Occipital lobe (tissue), 2 donors: ENCODE measurements around the gene PDZD2. TPM values are rescaled to one million over a fixed set of nuclear protein-coding genes. Genes with fewer than 3 reads are reported as not detected.
A peak's percentile ranks its signal among the peaks of the same experiment; 100 is the strongest.

Source experiments
- DNase-seq: peaks from one replicate; lab custom pipeline; 2025; lab: John Stamatoyannopoulos, UW
- total RNA-seq: library from RNA; depleted of rRNA; stranded (reverse); fragments of >200 nt; gene quantifications from one replicate; pipeline ENCODE4 v1.2.3, GENCODE V29; 2014

The PDZD2 gene
- total RNA-seq, 1 donor from 2014 or later = 22.0 TPM

DNA sequence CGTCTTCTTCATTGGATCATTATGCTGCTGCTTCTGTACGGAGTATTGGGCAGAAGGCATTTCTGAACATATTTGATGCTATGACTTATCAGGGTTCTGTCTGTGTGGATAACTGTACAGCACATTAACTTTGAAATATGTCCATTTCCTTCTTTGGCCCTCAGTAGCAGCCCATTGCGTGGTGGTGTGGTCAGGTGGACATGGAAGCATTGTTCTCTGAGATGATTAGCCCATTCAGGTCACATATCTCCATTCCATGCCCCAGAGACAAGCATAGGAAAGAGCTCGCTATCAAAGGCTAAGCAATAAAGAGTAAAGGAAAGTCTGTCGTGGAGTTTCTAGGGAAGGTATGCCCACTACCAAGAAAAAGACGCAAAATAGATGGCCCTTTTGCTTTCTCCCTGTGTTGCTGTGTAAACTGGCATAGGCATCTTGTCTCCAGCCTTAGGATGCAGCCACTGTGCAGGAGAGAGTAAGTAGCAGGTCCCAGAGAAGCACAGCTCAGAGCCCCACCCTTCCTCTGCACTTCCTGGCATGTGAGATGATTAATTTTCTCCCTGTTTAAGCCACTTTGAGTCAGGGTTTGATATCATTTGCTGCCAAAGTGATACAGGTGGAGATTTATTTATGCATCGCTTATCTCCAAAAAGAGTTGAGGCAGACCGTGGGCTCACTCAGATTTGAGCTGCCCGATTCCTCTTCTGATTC lies 221.9 kb downstream of the PDZD2 start:
- DNase-seq = no peak

- no peak for DNase-seq
Observed at GRCh38 chr5:31861601-31862000, 222.7 kb downstream of the PDZD2 start.

- DNase-seq = no peak
Observed at GRCh38 chr5:31863991-31864411, 225.1 kb downstream of the PDZD2 start.

GRCh38 chr5:31866166-31866565 lies 227.2 kb downstream of the PDZD2 start:
- DNase-seq = no peak

DNA sequence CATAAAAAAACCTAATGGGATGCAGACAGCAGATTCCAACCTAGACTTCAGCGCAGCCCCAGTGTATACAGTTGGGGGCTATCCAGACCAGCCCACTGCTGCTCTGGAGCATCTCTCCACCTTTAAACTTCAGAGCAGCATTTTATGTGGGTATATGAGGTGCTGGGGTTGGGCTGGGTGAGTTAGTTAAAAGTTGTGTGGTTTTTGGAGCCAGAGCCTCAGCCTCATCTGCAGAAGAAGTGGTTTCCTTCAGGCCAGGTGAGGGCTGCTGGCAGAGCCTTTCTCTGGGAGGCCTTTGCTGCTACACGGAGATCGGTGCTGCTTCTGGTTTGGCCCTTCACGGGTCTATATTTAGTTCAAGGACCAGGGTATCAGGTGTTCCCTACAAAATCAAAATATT lies 228.3 kb downstream of the PDZD2 start:
- no peak for DNase-seq

GRCh38 chr5:31880449-31880848 lies 241.5 kb downstream of the PDZD2 start:
- no peak for DNase-seq

GRCh38 chr5:31884896-31885295 lies 246.0 kb downstream of the PDZD2 start:
- DNase-seq = no peak

DNA sequence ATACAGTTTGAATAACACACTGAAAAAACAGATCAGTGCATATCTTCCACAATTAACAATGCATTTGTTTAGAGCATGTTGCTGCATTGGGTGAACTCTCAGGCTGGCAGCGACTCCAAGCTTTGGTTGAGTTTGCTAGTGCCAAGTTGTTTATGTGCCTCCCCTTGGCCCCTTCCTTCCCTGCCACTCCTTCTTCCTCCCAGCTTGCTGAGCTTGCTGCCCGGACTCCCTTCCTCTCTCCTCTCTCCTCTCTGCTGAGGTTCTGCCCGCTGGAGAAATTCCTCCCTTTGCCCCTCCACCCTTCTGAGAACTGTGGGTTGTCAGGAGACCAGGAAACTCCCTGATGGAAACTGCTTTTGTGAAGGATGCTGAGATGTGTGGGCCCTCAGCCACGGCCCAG lies 247.3 kb downstream of the PDZD2 start:
- no peak for DNase-seq

GRCh38 chr5:31887556-31887955 lies 248.6 kb downstream of the PDZD2 start:
- DNase-seq = peak; percentile 8

DNA sequence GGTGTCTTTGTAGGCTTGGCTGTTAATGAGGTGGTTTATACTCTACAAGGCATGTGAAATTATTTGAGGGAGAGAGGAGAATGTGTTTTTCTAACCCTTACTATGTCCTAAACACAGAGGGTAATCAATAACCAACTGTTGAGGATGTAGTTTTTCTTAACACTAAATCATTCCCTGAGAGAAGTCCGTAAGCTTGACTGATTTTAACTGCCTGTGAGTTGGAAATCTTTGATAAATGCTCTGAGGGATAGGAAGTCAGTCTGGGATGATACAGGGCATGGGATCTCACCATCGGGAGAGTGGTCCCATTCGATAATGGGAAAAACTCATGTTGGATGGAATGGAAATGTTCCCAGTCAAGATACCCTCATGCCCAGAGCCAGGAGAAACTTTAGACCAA lies 249.6 kb downstream of the PDZD2 start:
- DNase-seq = no peak

- DNase-seq = no peak
Observed at GRCh38 chr5:31889001-31889561, 250.2 kb downstream of the PDZD2 start.

DNA sequence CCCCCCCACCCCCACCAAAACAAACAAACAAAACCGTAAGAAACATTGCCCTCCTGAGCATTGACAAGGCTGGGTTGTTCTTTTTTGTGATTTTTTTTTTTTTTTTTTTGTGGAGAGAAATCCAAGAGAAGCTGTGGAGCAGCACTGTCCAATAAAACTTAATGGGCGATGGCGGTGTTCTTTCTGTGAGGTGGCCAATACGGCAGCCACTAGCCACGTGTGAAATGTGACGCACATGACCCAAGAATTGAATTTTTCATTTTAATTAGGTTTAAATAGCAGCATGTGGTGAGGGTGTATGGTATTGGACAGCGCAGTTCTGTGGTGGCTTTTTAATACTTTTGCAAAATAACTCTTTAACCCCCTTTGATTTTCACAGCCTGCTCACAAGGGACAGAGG lies 251.1 kb downstream of the PDZD2 start:
- DNase-seq = no peak

GRCh38 chr5:31894141-31894540 lies 255.2 kb downstream of the PDZD2 start:
- no peak for DNase-seq

GRCh38 chr5:31895199-31895820 lies 256.4 kb downstream of the PDZD2 start:
- DNase-seq = no peak

GRCh38 chr5:31898036-31898632 lies 259.2 kb downstream of the PDZD2 start:
- no peak for DNase-seq

GRCh38 chr5:31900296-31900865 lies 261.4 kb downstream of the PDZD2 start:
- no peak for DNase-seq

DNA sequence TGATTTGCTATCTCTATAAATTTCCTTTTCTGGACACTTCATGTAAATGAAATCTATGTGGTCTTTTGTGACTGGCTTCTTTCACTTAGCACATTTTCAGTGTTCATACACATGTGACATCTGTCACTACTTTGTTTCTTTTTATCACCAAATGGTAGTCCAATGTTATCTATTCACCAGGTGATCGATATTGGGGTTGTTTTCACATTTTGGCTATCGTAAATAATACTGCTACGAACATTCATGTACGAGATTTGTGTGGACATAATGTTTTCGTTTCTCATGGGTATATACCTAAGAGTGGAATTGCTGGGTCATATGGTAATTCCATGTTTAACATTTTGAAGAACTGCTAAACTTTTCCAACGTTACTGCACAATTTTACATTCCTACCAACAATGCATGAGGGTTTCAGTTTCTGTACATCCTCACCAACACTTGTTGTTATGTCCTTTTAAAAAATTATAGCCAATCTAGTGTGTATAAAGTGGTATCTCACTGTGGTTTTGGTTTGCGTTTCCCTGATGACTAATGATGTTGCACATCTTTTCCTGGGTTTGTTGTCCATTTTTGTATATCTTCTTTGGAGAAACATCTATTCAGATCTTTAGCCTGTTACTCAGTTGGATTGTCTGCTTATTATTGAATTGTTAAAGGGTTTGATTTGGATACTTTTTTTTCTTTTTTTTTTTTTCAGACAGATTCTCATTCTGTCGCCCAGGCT lies 263.0 kb downstream of the PDZD2 start:
- no peak for DNase-seq

- no peak for DNase-seq
Observed at GRCh38 chr5:31908396-31908795, 269.5 kb downstream of the PDZD2 start.

GRCh38 chr5:31909073-31909472 lies 270.1 kb downstream of the PDZD2 start:
- DNase-seq = no peak

GRCh38 chr5:31911291-31912265 lies 272.6 kb downstream of the PDZD2 start:
- peak; percentile 47 for DNase-seq
